Chondrocyte (in vitro differentiated cells): Measurements from ENCODE around the gene C1RL. TPM values are rescaled to one million over a fixed set of nuclear protein-coding genes. Genes with fewer than 3 reads are reported as not detected.

Experiments used
- DNase-seq: peaks from one replicate; pipeline ENCODE4 v3.0.0; 2021; ENCODE audit warnings: mixed read lengths, low spot score
- H3K27ac Mint-ChIP-seq: one replicate; pipeline ENCODE4 v1.8.0; 2021; ENCODE audit warnings: mild to moderate bottlenecking, moderate library complexity, mixed read lengths; ENCODE audit not compliant: unreplicated experiment
- H3K27me3 Mint-ChIP-seq: 2 replicates; pipeline ENCODE4 v1.8.0; 2021; ENCODE audit warnings: low read depth, mixed read lengths
- H3K36me3 Mint-ChIP-seq: 2 replicates; pipeline ENCODE4 v1.8.0; 2021; ENCODE audit warnings: low read depth, mixed read lengths
- H3K4me1 Mint-ChIP-seq: 2 replicates; pipeline ENCODE4 v1.8.0; 2021; ENCODE audit warnings: low read depth, mild to moderate bottlenecking, mixed read lengths
- H3K4me3 Mint-ChIP-seq: one replicate; pipeline ENCODE4 v1.8.0; 2021; ENCODE audit warnings: mild to moderate bottlenecking, moderate library complexity, mixed read lengths; ENCODE audit not compliant: unreplicated experiment
- H3K9me3 Mint-ChIP-seq: 2 replicates; pipeline ENCODE4 v1.8.0; 2021; ENCODE audit warnings: low read depth, mixed read lengths
- total RNA-seq: library from RNA; stranded (reverse); gene quantifications from 3 replicates; pipeline ENCODE4 v1.2.1, GENCODE V29; 2021
- TF ChIP-seq, protein P1 (sequence below): fragments of 200-600 bp; sonication (generic); IDR thresholded peaks from 2 replicates; pipeline ENCODE4 v1.5.0; 2021; ENCODE audit warnings: antibody characterized with exemption, mild to moderate bottlenecking, moderate library complexity

Gene C1RL
- total RNA-seq, 1 donor from 2014 or later = 21.0 TPM

DNA sequence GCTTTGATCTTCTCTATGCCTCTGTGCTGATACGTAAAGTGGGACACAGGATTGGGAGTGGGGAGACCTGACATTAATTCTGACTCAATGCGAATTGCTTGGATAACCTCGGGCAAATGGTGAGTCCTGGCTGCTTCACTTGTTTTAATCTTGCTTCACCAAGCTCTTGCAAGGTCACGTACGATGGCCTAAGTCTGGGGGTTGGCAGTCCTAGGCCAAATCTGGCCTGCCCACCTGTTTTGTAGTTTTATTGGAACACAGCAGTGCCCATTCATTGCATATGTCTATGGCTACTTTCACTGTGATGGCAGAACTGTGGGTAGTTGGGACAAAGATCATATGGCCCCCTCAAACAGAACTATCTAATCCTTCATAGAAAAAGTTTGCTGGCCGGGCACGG lies 34.5 kb upstream of the C1RL start:
- H3K4me3 Mint-ChIP-seq = no peak overlapping the region
- peaks cover 5% of the 10 kb centered on the region for H3K9me3 Mint-ChIP-seq
- no peaks in the 10 kb centered on the region for H3K27me3 Mint-ChIP-seq
- H3K27ac Mint-ChIP-seq = no peak overlapping the region
- H3K36me3 Mint-ChIP-seq = peaks cover 32% of the 10 kb centered on the region
- H3K4me1 Mint-ChIP-seq = no peaks in the 10 kb centered on the region
- TF ChIP-seq, protein P1, sequence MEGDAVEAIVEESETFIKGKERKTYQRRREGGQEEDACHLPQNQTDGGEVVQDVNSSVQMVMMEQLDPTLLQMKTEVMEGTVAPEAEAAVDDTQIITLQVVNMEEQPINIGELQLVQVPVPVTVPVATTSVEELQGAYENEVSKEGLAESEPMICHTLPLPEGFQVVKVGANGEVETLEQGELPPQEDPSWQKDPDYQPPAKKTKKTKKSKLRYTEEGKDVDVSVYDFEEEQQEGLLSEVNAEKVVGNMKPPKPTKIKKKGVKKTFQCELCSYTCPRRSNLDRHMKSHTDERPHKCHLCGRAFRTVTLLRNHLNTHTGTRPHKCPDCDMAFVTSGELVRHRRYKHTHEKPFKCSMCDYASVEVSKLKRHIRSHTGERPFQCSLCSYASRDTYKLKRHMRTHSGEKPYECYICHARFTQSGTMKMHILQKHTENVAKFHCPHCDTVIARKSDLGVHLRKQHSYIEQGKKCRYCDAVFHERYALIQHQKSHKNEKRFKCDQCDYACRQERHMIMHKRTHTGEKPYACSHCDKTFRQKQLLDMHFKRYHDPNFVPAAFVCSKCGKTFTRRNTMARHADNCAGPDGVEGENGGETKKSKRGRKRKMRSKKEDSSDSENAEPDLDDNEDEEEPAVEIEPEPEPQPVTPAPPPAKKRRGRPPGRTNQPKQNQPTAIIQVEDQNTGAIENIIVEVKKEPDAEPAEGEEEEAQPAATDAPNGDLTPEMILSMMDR = no peak
- no peak for DNase-seq

DNA sequence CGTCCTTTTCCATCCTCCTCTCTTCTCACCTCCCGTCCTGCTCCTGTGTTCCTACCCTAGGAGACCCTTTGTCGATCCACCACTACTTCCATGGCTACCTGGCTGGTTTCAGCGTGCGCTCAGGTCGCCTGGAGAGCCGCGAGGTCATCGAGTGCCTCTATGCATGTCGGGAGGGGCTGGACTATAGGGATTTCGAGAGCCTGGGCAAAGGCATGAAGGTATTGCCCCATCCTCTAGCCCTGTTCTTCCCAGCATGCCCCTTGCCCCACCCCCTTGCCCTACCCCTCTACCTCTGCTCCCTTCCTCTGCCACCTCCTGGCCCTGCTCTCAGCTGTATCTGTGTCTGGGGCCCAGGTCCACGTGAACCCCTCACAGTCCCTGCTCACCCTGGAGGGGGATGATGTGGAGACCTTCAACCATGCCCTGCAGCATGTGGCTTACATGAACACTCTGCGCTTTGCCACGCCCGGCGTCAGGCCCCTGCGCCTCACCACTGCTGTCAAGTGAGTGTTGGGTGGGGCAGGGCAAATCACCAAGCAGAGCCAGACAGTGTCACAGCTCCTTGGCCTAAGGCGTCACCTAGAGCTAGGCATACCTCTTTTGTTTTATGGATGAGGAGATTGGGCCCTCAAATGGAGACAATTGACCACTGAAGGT lies 33.9 kb upstream of the C1RL start:
- no peaks in the 10 kb centered on the region for H3K4me1 Mint-ChIP-seq
- peaks cover 5% of the 10 kb centered on the region for H3K9me3 Mint-ChIP-seq

DNA sequence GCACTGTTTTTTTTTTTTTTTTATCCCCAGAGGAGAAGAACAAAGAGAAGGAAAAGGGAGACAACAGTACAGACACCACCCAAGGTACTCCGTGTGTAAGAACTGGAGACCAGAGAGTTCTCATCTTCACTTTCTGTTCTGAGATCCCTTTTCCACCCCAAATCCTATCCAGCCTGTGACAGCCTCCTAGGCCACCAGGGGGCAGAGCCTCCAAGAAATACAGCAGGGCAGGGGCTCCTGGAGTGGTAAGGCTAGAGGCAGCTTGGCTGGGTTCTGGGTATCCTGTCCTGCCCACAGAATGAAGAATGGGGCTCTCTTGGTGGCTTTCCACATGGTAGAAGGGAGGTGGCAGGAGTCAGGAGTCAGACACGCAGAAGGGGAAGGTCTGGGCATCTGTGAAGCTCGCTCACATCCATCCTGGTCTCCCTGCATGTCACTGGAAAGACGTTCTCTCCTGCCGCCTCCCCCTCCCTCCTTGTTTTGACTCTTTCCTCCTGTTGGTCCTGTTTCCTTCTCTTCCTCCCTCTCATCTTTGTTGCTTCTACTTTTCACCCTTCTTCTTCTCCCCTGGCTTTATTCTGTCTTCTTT lies 33.1 kb upstream of the C1RL start:
- H3K4me3 Mint-ChIP-seq = no peak overlapping the region
- TF ChIP-seq, protein P1 = peak; percentile 76
- H3K27ac Mint-ChIP-seq = no peak overlapping the region
- no peaks in the 10 kb centered on the region for H3K27me3 Mint-ChIP-seq
- no peaks in the 10 kb centered on the region for H3K4me1 Mint-ChIP-seq
- peaks cover 5% of the 10 kb centered on the region for H3K9me3 Mint-ChIP-seq
- H3K36me3 Mint-ChIP-seq = peaks cover 33% of the 10 kb centered on the region
- DNase-seq = peak; percentile 30

More for the DNA sequence above, 33.9 kb upstream of the C1RL start:
- H3K27me3 Mint-ChIP-seq = no peaks in the 10 kb centered on the region
- no peak overlapping the region for H3K4me3 Mint-ChIP-seq
- no peak overlapping the region for H3K27ac Mint-ChIP-seq
- TF ChIP-seq, protein P1 = no peak
- peak; percentile 72 for DNase-seq
- peaks cover 31% of the 10 kb centered on the region for H3K36me3 Mint-ChIP-seq

DNA sequence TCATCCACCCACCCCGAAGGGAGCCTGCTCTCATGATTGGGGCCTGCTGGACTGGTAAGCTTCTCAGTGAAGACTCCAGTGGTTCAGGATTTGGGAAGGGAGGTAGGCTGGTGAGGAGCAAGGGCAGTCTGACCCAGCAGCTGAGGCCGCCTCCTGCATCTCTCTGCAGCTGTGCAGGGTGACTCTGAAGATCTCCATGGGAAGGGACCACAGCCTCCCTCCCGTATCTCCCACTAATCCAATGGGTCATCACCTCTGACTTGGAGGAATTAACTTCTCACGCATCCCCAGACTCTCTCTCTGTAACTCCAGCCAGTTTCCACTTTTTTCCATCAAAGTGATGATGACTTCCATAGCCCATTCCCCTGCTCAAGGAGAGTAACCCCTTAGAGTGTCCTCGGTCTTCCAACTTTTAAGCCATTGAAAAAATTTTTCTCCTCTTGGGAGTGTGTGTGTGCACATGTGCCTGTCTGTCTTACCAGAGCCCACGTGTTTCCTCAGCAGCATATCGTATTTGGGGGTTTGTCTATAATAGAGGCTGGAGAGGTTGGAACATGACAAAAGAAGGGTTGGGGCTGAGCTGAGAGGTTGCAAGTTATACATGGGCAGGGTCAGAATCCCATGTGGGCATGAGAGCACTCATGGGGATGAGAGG lies 32.5 kb upstream of the C1RL start:
- no peak for DNase-seq
- H3K27ac Mint-ChIP-seq = no peak overlapping the region
- H3K4me1 Mint-ChIP-seq = no peaks in the 10 kb centered on the region
- TF ChIP-seq, protein P1 = no peak
- no peak overlapping the region for H3K4me3 Mint-ChIP-seq
- peaks cover 5% of the 10 kb centered on the region for H3K9me3 Mint-ChIP-seq
- peaks cover 31% of the 10 kb centered on the region for H3K36me3 Mint-ChIP-seq
- H3K27me3 Mint-ChIP-seq = no peaks in the 10 kb centered on the region

DNA sequence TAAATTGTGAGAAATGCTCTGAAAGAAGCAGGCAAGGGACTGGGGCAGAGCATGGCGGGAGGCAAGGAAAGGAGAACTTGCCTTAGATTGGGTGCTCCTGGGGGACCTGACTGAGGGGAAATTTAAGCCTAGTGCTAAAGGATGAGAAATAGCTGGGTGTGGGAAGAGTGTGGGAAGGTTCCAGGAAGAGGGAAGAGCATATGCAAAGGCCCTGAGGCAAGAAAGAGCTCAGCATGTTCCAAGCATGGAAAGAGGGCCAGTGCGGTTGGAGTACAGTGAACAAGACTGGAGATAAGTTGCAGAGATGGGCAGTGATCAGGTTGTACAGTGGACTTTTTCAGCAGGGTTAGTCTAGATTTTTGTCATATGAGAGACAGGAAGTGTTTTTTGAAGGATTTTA lies 30.2 kb upstream of the C1RL start:
- peaks cover 36% of the 10 kb centered on the region for H3K36me3 Mint-ChIP-seq
- no peak overlapping the region for H3K4me3 Mint-ChIP-seq
- no peaks in the 10 kb centered on the region for H3K4me1 Mint-ChIP-seq
- H3K9me3 Mint-ChIP-seq = peaks cover 5% of the 10 kb centered on the region
- H3K27me3 Mint-ChIP-seq = no peaks in the 10 kb centered on the region
- no peak for DNase-seq
- no peak overlapping the region for H3K27ac Mint-ChIP-seq
- TF ChIP-seq, protein P1 = no peak
